ENCODE measurements around the gene TFF2.

The TFF2 gene

GRCh38 chr21:42356650-42357049, 5.9 kb upstream of the TFF2 start:
- no peak overlapping the region for H3K27ac ChIP-seq
- no peak for DNase-seq (ENCODE audit: low spot score)
- POLR2A ChIA-PET (ENCODE audit: low non-redundant PET) = no interaction called here
- no peak for TF ChIP-seq CTCF (conservative IDR thresholded peaks at IDR 0.05; ENCODE audit: low read depth)
- CTCF ChIA-PET = no interaction called here

- H3K27ac ChIP-seq = no peak overlapping the region
- DNase-seq (ENCODE audit: low spot score) = no peak
- ChIA-PET CTCF (no interaction called here), POLR2A (ENCODE audit: low non-redundant PET) (no interaction called here)
- TF ChIP-seq CTCF (conservative IDR thresholded peaks at IDR 0.05; ENCODE audit: low read depth) = no peak
Observed at GRCh38 chr21:42356046-42356445, 5.3 kb upstream of the TFF2 start.

- ChIA-PET POLR2A (ENCODE audit: low non-redundant PET) (no interaction called here), CTCF (interaction anchor here (0.6 kb wide), 1 partner anchor 549 kb away, joined by 3 read pairs; no protein-coding TSS in a partner anchor)
- TF ChIP-seq CTCF (conservative IDR thresholded peaks at IDR 0.05; ENCODE audit: low read depth) = no peak
- H3K27ac ChIP-seq = no peak overlapping the region
- no peak for DNase-seq (ENCODE audit: low spot score)
Observed at GRCh38 chr21:42353623-42354022, 2.8 kb upstream of the TFF2 start.

DNA sequence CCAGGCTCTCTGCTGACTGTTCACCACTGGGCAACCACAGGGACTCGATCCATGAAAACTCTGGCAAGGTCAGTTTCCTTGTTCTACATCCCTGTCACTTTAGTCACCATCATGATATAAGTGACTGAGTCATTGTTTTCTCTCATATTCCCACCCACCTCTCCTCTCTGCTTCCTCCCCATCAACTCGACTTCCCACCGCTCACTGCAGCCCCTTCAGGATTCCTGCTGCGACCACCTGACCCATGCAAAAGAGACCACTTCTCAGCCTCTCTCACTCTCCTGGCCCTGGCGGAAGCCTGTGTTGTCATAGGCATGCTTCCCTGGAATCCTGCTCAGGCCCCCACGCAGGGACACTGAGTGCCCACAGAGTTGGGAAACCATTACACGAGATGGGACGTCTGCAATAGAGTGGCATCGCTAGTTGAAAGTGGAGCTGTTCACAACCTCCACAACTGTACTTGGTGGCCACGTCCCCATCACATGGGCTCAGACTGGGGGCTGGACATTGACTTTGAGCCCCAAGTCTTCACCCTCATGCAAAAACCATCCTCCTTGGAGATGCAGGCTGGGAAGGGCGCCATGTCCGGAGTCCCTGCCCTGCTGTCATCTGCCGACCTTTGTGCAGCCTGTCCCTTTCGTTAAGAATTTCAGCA, 1.8 kb upstream of the TFF2 start:
- H3K27ac ChIP-seq = no peak overlapping the region
- no peak for DNase-seq (ENCODE audit: low spot score)
- ChIA-PET POLR2A (ENCODE audit: low non-redundant PET) (no interaction called here), CTCF (no interaction called here)
- TF ChIP-seq CTCF (conservative IDR thresholded peaks at IDR 0.05; ENCODE audit: low read depth) = no peak

DNA sequence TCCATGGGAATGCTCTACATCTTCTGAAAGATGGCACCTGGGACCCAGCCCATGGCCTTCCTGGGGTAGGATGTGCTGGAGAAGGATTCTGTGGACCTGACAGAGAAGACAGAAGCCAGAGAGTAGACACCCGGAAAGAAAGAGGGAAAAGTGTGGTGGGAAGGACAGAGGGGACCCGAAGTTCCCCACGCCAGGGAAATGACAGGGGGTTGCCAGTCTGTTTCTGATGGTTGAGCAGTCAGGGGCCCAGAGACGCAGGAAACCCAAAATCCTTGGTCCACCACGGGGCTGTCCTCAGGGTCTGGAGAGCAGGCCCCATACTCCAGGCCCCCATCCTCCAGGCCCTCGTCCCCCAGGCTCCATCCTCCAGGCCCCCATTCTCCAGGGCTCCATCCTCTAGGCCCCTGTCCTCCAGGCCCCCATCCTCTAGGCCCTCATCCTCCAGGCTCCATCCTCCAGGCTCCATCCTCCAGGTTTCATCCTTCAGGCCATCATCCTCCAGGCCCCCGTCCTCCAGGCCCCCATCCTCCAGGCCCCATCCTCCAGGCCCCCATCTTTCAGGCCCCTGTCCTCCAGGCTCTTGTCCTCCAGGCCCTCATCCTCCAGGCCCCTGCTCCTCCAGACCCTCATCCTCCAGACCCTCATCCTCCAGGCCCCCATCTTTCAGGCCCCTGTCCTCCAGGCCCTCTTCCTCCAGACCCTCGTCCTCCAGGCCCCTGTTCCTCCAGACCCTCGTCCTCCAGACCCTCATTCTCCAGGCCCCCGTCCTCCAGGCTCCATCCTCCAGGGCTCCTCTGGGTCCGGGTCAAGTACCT, 1.0 kb upstream of the TFF2 start:
- no peak for DNase-seq (ENCODE audit: low spot score)
- CTCF ChIA-PET = interaction anchor here (0.6 kb wide), 1 partner anchor 199 kb away, joined by 6 read pairs; no protein-coding TSS in a partner anchor
- TF ChIP-seq CTCF (conservative IDR thresholded peaks at IDR 0.05; ENCODE audit: low read depth) = no peak
- no peak overlapping the region for H3K27ac ChIP-seq
- POLR2A ChIA-PET (ENCODE audit: low non-redundant PET) = no interaction called here

GRCh38 chr21:42350318-42350910, 380 bp downstream of the TFF2 start:
- POLR2A ChIA-PET (ENCODE audit: low non-redundant PET) = no interaction called here
- CTCF ChIA-PET = interaction anchor here (0.6 to 0.8 kb wide), 3 partner anchors 11 to 45 kb away, joined by 3 to 5 read pairs (median 4); partner anchors contain the start of gene TMPRSS3
- no peak for TF ChIP-seq CTCF (conservative IDR thresholded peaks at IDR 0.05; ENCODE audit: low read depth)
- no peak overlapping the region for H3K27ac ChIP-seq
- no peak for DNase-seq (ENCODE audit: low spot score)

Measured in RWPE1 (cell line).